Stimulated activated CD4-positive, alpha-beta T cell treated with anti-CD3 and anti-CD28 coated beads, Interleukin-1b, Interleukin-23, amount 100 ng/mL, for 48 hours (primary cell): ENCODE results near the gene TADA3.
"Not testable (repeated sequence)": the region's sequence is repeated elsewhere in the genome, so short reads cannot be mapped to it uniquely, and the experiment has no call there.

Source experiments
- DNase-seq: peaks from one replicate; pipeline ENCODE4 v3.0.0-alpha.2; 2020

Gene TADA3

DNA sequence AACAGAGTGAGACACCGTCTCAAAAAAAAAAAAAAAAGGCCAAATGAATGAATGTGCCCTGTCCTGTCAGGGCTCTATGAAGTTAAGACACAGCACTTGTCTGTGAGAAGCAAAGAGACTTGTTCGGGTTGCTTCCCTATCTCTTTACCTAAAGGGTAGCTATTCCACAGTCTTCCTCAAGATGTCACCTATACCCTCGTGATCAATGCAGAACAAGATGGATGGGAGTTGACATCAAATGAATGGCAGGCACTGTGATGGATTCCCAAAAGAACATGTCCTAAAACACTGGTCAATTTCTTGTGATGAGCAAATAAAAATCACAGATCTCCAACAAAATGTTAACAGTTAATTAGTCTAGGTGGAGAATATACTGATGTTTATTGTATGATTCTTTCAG lies 9.5 kb downstream of the TADA3 start:
- DNase-seq = no peak

GRCh38 chr3:9781978-9782603 lies 10.2 kb downstream of the TADA3 start:
- no peak for DNase-seq

DNA sequence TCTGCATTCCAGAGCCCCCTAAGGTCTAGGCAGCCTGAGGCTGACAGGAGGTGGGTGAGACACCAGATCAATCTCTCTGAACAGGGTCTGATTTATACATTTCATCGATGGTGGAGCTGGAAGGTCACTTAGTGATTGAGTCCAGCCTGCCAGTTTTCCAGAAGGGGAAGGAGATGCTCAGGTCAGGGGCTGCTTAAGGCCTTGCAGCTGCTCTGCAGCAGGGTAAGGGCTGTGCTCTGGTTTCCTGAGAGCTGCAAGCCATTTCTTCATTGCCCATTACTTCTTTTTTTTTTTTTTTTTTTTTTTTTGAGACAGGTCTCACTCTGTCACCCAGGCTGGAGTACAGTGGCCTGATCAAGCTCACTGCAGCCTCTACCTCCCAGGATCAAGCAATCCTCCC lies 10.7 kb downstream of the TADA3 start:
- DNase-seq = no peak

DNA sequence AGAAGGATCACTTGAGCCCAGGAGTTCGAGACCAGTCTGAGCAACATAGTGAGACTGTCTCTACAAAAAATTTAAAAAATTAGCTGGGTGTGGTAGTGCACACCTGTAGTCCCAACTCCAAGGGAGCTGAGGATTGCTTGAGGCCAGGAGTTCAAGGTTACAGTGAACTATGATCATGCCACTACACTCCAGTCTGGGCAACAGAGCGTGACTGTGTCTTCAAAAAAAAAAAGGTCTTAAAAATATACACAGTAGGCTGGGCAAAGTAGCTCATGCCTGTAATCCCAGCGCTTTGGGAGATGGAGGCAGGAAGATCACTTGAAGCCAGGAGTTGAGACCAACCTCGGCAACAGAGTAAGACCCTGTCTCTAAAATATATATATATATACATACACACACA lies 11.4 kb downstream of the TADA3 start:
- DNase-seq = no peak

GRCh38 chr3:9780458-9780812 lies 11.8 kb downstream of the TADA3 start:
- DNase-seq = no peak

- DNase-seq = peak; percentile 35
Measured at GRCh38 chr3:9779721-9780457, 12.4 kb downstream of the TADA3 start.

DNA sequence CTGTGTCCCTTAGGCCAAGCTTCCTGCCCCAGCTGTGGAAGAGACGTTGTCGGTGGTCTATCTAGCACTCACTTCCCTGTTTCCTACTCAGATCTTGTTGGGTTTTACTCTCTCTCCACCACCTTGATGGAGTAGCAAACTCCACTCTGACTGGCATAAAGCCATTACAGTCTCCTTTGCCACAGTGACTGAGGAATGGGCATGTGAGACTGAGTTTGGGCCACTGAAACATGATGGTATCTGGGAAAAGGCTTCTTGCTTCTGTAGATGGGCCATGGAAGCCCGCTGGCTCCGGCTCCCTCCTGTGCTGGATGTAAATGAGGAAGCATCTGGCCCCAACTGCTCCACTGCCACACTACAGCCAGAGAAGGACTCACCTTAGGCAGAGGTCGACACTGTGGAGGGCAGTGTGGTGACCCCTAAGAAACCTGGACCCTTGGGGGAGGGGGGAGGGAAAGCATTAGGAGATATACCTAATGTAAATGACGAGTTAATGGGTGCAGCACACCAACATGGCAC lies 13.1 kb downstream of the TADA3 start:
- no peak for DNase-seq

DNA sequence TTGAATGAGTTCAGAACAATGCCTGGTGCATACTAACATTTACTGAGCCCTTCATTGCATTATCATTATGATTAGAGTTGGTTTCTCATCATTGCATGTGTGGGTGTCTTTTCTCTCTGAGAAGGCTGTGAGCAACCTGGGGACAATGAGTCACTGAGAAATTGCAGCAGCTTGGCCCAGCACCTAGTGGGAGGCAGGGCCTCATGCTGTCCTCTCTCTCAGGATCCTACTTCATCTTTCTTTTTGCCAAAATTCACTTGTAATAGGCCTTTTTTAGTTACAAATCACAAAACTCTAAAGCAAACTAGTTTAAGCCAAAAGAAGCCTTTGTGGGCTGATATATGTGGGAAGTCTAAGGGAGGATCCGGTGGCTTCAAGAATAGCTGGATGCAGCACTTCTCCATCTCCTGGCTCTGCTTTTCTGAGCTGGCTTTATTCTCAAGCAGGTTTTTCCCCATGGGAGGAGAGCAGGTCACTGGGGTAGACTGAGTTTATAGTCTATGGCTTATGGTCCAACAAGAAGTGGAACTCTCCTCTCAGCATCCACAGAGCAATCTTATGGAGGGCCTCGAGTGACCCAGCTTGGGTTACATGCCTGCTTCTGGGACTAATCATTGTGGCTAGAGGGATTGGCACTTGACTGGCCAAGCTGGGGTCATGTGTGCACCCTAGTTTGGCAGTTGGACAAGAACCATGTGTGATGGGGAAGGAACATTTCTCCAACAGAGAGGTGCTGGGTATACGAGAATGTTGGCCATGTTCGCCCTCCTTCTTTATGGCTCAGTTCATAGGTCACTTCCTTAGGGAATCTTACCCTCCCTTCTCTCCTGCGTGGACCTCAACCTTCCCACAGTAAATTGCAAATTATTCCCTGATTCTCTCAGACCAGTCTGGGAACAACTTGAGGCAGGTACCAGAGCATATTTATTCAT lies 13.9 kb downstream of the TADA3 start:
- peak; percentile 85 for DNase-seq

DNA sequence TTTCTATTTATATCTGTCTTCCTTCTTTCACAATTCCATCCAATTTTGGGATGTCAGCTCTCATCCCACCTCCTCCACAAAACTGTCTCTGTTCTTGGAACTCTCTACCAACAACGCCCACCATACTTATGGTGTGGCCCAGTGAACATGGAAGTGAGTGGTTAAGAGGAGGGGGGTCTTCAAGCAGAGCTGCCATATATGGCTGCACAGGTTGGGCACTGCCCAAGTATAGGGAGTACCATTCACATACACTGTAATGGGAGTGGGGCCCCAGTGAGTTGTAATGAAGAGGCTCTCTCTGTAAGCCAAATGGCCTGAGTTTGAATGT lies 14.6 kb downstream of the TADA3 start:
- no peak for DNase-seq

GRCh38 chr3:9776896-9777693 lies 15.2 kb downstream of the TADA3 start:
- no peak for DNase-seq

DNA sequence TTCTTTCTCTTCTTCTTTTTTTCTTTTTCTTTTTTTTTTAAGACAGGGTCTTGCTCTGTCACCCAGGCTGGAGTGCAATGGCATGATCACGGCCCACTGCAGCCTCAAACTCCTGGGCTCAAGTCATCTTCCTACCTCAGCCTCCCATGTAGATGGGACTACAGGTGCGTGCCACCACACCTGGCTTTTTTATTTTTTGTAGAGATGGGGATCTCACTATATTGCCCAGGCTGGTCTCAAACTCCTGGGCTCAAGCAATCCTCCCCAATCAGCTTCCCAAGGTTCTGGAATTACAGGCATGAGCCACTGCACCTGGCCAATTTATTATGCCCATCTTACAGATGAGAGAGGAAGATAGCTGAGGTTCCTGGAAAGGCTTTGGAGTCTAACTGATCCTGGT lies 21.3 kb downstream of the TADA3 start:
- DNase-seq = not testable (repeated sequence)

DNA sequence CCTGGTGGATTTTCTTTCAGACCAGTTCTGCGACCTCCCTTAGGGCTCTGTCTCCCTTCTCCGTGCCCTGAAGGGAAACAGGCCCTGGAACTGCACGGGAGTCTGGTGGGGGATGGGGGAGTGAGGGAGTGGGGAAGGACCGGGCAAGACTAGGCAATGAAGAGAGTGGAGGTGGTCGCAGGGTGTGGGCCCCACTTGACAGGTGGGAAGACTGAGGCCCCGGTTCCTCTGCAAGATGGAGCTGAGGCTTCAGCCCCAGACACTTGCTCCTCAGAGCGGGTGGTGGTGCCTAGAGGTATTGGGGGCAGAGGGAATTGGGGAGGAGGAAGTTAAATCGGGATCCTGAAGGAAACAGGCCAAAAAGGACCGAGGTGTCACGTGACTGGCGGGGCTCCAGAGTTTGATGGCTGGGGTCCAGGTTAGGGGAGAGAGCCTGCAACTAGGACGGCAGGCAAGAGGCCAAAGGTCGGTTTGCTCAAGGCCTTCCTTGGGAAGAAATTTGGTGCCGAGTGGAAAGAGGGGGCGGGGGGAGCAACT lies 21.9 kb downstream of the TADA3 start:
- no peak for DNase-seq

- DNase-seq = peak; percentile 73
Measured at GRCh38 chr3:9769426-9770275, 22.6 kb downstream of the TADA3 start, which contains the start of gene CAMK1. Gene CAMK1 (minus strand): TSS chr3:9769947. CDS start chr3:9767749, 2,198 bp downstream.

- DNase-seq = no peak
Measured at GRCh38 chr3:9769012-9769411, 23.3 kb downstream of the TADA3 start.

- no peak for DNase-seq
Measured at GRCh38 chr3:9768141-9768775, 24.0 kb downstream of the TADA3 start.

DNA sequence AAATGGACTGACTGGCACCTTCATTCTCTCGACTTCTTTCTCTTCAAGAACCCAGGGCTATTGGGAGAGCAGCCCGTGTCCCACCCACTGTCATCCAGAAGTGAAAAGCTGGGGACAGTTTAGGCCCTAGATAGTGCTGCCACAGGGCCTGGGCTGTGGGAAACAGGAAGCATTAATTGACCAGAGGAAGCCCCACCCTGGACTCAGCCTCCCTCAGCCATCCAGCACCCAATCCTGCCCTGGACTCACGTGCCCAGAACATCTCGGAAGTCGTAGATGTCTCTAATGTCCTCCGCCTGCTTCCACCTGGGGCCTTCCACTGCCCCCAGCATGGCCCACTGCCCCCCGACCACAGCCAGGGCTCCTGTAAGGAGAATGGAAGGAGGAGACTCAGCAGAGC lies 24.9 kb downstream of the TADA3 start:
- no peak for DNase-seq

- DNase-seq = no peak
Measured at GRCh38 chr3:9765865-9766264, 26.4 kb downstream of the TADA3 start.

- no peak for DNase-seq
Measured at GRCh38 chr3:9762871-9763270, 29.4 kb downstream of the TADA3 start.

DNA sequence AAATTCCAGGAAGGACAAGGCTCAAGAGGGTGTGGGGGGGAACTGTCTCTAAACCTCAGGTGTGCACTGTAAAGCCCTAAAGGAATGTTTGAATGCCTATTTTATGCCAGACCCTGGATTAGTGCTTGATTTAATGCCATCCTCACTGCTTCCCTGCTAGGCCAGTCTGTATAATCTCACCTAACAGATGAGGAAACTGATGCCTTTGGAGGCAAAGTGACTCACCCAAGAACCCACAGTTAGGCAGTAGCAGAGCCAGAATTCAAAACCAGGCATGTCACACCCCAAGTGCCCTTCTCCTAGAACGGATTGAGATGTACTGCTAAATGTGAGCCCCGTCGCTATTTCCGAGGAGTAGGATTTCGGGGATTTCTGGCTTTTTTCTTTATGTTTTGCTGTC lies 30.4 kb downstream of the TADA3 start:
- no peak for DNase-seq

DNA sequence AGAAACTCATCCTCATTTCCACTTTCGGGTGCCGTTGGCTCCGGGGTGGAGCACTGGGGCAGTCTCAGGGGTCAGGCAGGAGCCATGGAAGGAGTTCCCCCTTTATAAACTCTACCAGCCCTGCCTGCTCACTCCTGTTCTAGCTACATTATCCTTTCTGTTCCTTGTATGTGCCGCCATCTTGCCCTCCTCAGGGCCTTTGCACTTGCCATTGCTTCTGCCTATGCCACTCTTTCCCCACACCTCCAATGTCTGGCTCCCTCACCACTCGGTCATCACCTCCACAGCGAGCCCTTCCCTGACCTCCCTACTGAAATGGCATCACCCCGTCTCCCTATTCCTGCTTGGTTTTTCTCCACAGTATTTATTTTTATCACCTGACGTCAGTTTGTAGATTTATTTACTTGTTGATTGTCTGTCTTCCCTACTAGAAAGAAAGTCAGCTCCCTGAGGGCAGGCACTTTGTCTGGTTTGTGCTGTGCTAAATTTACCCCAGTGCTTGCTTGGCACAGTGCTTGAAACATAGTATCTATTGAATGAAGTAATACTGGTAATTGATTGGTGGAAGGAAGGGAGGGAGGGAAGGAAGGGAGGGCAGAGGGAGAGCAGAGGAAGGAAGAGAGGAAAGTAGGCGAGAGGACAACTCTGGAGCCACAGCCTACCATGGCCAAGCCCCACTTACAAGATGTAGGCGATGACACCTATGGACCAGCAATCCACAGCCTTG lies 31.3 kb downstream of the TADA3 start:
- no peak for DNase-seq
